D341Med (cell line): ENCODE results near the gene FSIP1.

ENCODE experiments used
- DNase-seq: peaks from one replicate; pipeline ENCODE4 v3.0.0; 2012; ENCODE audit warnings: low spot score

The FSIP1 gene

GRCh38 chr15:39582286-39582976 is 200.2 kb downstream of the FSIP1 start:
- DNase-seq, result no peak

GRCh38 chr15:39581793-39582285 is 200.8 kb downstream of the FSIP1 start:
- DNase-seq, result peak; percentile 55

GRCh38 chr15:39581242-39581792 is 201.3 kb downstream of the FSIP1 start:
- no peak for DNase-seq

GRCh38 chr15:39580485-39581241 is 202.0 kb downstream of the FSIP1 start, which contains the start of gene THBS1:
THBS1 (plus strand) TSS chr15:39581079; CDS start chr15:39581858, 779 bp downstream.
- DNase-seq, result peak; percentile 60

- DNase-seq, result peak; percentile 94
These were observed 202.5 kb downstream of the FSIP1 start for GRCh38 chr15:39580117-39580484.

GRCh38 chr15:39579487-39580116 is 203.0 kb downstream of the FSIP1 start:
- DNase-seq, result no peak

GRCh38 chr15:39578851-39579486 is 203.7 kb downstream of the FSIP1 start:
- no peak for DNase-seq

GRCh38 chr15:39575180-39575579 is 207.5 kb downstream of the FSIP1 start:
- no peak for DNase-seq

- DNase-seq, result no peak
These were observed 208.2 kb downstream of the FSIP1 start for GRCh38 chr15:39574427-39574826.

- DNase-seq, result no peak
These were observed 208.8 kb downstream of the FSIP1 start for GRCh38 chr15:39573844-39574243.

GRCh38 chr15:39573287-39573686 is 209.4 kb downstream of the FSIP1 start:
- DNase-seq, result no peak

- DNase-seq, result no peak
These were observed 216.8 kb downstream of the FSIP1 start for GRCh38 chr15:39565851-39566250.

GRCh38 chr15:39564972-39565665 is 217.5 kb downstream of the FSIP1 start:
- DNase-seq, result no peak

GRCh38 chr15:39558421-39558820 is 224.2 kb downstream of the FSIP1 start:
- no peak for DNase-seq

- no peak for DNase-seq
These were observed 226.2 kb downstream of the FSIP1 start for GRCh38 chr15:39556461-39556860.

GRCh38 chr15:39555885-39556284 is 226.8 kb downstream of the FSIP1 start:
- DNase-seq, result no peak

GRCh38 chr15:39554746-39555387 is 227.8 kb downstream of the FSIP1 start:
- no peak for DNase-seq

GRCh38 chr15:39553947-39554693 is 228.5 kb downstream of the FSIP1 start:
- DNase-seq, result no peak

- DNase-seq, result no peak
These were observed 230.1 kb downstream of the FSIP1 start for GRCh38 chr15:39552556-39552955.

GRCh38 chr15:39551476-39551875 is 231.2 kb downstream of the FSIP1 start:
- DNase-seq, result no peak
